ENCODE data around the gene DERA. TPM values are rescaled to one million over a fixed set of nuclear protein-coding genes. Genes with fewer than 3 reads are reported as not detected.

Gene DERA
- total RNA-seq (2022; extraction: Qiagen RNA extraction; ENCODE audit: low read depth): 40.1 to 53.2 TPM (median 42.5 TPM) in 5 replicates

DNA sequence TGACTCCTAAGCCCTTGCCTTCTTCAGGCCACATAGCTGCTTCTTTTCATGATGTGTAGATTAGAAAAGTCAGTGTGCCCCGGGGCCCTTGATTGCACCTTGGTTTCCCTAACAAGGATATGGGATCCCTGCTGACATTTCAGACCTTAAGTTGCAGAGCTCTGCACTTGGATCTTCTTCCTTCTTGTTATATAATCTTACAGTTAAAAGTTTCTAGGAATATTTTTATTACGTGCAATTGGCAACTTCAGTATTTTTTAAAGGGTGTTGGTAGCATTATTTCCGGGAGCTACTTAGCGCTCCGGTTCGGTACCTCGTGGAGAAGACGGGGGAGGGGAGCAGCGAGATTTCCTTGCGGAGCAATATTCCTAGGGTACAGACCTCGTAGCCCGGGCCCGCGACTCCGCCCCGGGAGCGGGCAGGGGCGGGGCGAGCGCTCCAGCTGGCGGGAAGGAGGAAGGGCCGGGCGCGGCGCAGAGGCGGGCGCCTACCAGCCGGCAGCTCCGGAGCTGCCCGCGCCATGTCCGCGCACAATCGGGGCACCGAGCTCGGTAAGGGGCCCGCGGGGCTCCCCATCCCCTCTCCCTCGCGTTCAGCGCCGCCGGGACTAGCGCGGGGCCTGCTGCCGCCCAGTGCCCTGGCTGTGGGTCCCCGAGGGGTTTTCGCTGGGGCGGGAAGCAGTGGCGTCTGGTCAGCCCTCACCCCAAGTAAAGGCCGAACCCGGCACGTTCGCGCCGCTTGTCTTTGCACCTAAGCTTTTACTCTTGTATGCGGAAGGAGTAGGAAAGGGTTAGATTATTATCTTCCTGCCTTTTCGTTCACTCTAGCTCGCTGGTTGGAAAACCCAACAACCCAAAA lies at the start of gene DERA:
DERA (plus strand) TSS at position 469 of the 858 bp plus-strand sequence; CDS start at position 521, 52 bp downstream.

DNA sequence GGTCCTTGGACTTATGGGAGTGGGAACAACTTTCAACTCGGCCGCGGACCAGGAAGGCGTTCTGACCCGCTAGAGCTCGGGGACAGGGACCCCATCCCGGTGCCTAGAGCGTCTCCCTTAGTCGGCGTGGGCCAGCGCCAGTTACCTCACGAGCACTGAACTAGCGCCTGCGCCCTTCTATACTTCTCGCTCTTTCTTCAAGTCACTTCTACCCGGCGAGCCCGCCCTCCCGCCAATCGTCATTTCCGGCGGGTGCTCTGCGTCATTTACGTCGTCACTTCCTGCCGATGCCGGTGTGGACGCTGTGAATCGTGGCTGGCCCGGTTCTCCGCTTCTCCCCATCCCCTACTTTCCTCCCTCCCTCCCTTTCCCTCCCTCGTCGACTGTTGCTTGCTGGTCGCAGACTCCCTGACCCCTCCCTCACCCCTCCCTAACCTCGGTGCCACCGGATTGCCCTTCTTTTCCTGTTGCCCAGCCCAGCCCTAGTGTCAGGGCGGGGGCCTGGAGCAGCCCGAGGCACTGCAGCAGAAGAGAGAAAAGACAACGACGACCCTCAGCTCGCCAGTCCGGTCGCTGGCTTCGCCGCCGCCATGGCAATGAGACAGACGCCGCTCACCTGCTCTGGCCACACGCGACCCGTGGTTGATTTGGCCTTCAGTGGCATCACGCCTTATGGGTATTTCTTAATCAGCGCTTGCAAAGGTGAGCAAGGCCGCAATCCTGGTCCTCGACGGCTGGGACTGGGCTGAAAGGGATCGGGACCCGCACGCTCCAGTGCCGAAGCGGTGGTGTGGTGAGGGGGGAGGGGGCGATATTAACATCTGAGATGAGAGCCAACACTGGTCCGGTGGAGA lies 28.8 kb upstream of the DERA start, which contains the start of gene STRAP:
STRAP (plus strand) TSS at position 270 of the 854 bp plus-strand sequence; CDS start at position 591, 321 bp downstream.

Other genes with a start within 250 kb of the DERA start
- gene EPS8, start 121.9 kb upstream of the DERA start, total RNA-seq (2022; extraction: Qiagen RNA extraction; ENCODE audit: low read depth): 23.9 to 39.1 TPM (median 31.2 TPM) in 5 replicates
- 180 to 197 TPM (median 190 TPM) in 5 replicates for gene STRAP, start 28.9 kb upstream of the DERA start, total RNA-seq (2022; extraction: Qiagen RNA extraction; ENCODE audit: low read depth)